K562 (cell line): ENCODE measurements around the gene TCF25. TPM values are rescaled to one million over a fixed set of nuclear protein-coding genes. Genes with fewer than 3 reads are reported as not detected.
A peak's percentile ranks its signal among the peaks of the same experiment; 100 is the strongest.

Experiments
- ARID1B ChIP-seq: fragments of 450-650 bp; IDR thresholded peaks from 2 replicates; pipeline ENCODE4 v1.6.1; 2016; ENCODE audit warnings: antibody characterized with exemption, mild to moderate bottlenecking, inconsistent platforms
- ARID4B ChIP-seq: sonication (generic); formaldehyde crosslinking; IDR thresholded peaks from 2 replicates; pipeline ENCODE4 v1.8.0; 2022; ENCODE audit warnings: mild to moderate bottlenecking, missing genetic modification reagents
- HMG20A ChIP-seq: fragments of 450-650 bp; formaldehyde crosslinking; conservative IDR thresholded peaks from 2 replicates; pipeline ENCODE4 v1.4.0; 2020; ENCODE audit warnings: mild to moderate bottlenecking, mixed read lengths
- MAFK ChIP-seq: IDR thresholded peaks from 2 replicates; pipeline ENCODE4 v1.6.1; 2011; ENCODE audit warnings: low read length, improper control_type of control experiment
- MYNN ChIP-seq, 2 experiments: sonication (generic); formaldehyde crosslinking in 1 of 2; IDR thresholded peaks; 2 replicates each; pipeline versions ENCODE4 v1.5.0 to v1.6.1; 2016 to 2020; ENCODE audit warnings: antibody characterized with exemption in 1 of 2, missing genetic modification reagents in 1 of 2
- SMARCE1 ChIP-seq: fragments of 450-650 bp; IDR thresholded peaks from 2 replicates; pipeline ENCODE4 v1.7.1; 2016; ENCODE audit warnings: mild to moderate bottlenecking
- STAT5B ChIP-seq: fragments of 250-450 bp; sonication (Bioruptor Pico); IDR thresholded peaks from 2 replicates; pipeline ENCODE4 v1.8.0; 2021; ENCODE audit warnings: mild to moderate bottlenecking, inconsistent platforms
- TSHZ1 ChIP-seq: fragments of 250-450 bp; sonication (Bioruptor Pico); IDR thresholded peaks from 2 replicates; pipeline ENCODE4 v1.4.0; 2020; ENCODE audit warnings: mild to moderate bottlenecking, moderate library complexity
- USF1 ChIP-seq: sonication (generic); formaldehyde crosslinking; IDR thresholded peaks from 2 replicates; pipeline ENCODE4 v1.9.0; 2022; ENCODE audit warnings: mild to moderate bottlenecking, missing genetic modification reagents
- ZNF121 ChIP-seq: sonication (generic); formaldehyde crosslinking; conservative IDR thresholded peaks from 2 replicates; pipeline ENCODE4 v1.8.0; 2022; ENCODE audit warnings: missing genetic modification reagents
- ZNF639 ChIP-seq, 2 experiments: fragments of 200-800 bp in 1 of 2; sonication (Bioruptor generic) in 1 of 2; sonication (generic) in 1 of 2; formaldehyde crosslinking in 1 of 2; IDR thresholded peaks in 1 of 2; conservative IDR thresholded peaks in 1 of 2; 2 replicates each; pipeline versions ENCODE4 v1.5.0 to v1.6.1; 2016 to 2020; ENCODE audit warnings: missing compliant biosample characterization in 1 of 2, missing genetic modification characterization in 1 of 2, missing genetic modification reagents in 1 of 2
- polyA plus RNA-seq, 8 experiments: library from polyadenylated mRNA; depleted of rRNA in 4 of 8; stranded (reverse) in 5 of 8; unstranded in 3 of 8; fragments of >200 nt; fragmentation: Nextera tagmentation in 2 of 8; fragmentation: Illumina TruSeq in 1 of 8; extraction: Ambion mirVana in 2 of 8; extraction: Trizol in 1 of 8; gene quantifications; 2 replicates each; pipeline versions ENCODE4 v1.2.1 to v1.2.3, GENCODE V29; 2011 to 2014; ENCODE audit warnings: inconsistent platforms in 1 of 8, missing spikeins in 1 of 8
- total RNA-seq, 7 experiments: library from RNA; depleted of rRNA in 6 of 7; stranded (reverse); fragments of >200 nt in 6 of 7; fragmentation: Illumina TruSeq in 2 of 7; extraction: Trizol in 2 of 7; gene quantifications; 2 replicates each; pipeline versions ENCODE4 v1.2.1 to v1.2.3, GENCODE V29; 2011 to 2021; ENCODE audit warnings: low replicate concordance in 1 of 7
- TF ChIP-seq, protein P1 (sequence below): IDR thresholded peaks from 2 replicates; pipeline ENCODE4 v1.6.1; 2011; ENCODE audit warnings: borderline replicate concordance, low read depth, mild to moderate bottlenecking, moderate library complexity, low read length; ENCODE audit not compliant: insufficient read depth, poor library complexity, severe bottlenecking

TCF25 gene
- total and polyA plus RNA-seq, 9 of the 15 experiments (the other 6 are each of a cell fraction or from before 2014, with no cell fraction given): 9.0 to 154 (median 83.8) TPM

GRCh38 chr16:89909777-89910716 lies 36.7 kb downstream of the TCF25 start (continued):
- TF ChIP-seq ZNF639 (CRISPR knock-in tag; conservative IDR thresholded peaks at IDR 0.05 in 1 of 2, IDR thresholded peaks at IDR 0.05 in 1 of 2): no peak
- no peak for TF ChIP-seq TSHZ1 (CRISPR knock-in tag)
- no peak for TF ChIP-seq MAFK
- TF ChIP-seq ZNF121 (CRISPR knock-in tag): no peak
- TF ChIP-seq ARID1B: no peak; the same call in 1 of the 2 replicates
- TF ChIP-seq, protein P1, sequence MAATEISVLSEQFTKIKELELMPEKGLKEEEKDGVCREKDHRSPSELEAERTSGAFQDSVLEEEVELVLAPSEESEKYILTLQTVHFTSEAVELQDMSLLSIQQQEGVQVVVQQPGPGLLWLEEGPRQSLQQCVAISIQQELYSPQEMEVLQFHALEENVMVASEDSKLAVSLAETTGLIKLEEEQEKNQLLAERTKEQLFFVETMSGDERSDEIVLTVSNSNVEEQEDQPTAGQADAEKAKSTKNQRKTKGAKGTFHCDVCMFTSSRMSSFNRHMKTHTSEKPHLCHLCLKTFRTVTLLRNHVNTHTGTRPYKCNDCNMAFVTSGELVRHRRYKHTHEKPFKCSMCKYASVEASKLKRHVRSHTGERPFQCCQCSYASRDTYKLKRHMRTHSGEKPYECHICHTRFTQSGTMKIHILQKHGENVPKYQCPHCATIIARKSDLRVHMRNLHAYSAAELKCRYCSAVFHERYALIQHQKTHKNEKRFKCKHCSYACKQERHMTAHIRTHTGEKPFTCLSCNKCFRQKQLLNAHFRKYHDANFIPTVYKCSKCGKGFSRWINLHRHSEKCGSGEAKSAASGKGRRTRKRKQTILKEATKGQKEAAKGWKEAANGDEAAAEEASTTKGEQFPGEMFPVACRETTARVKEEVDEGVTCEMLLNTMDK: peak; percentile 97
- TF ChIP-seq STAT5B (CRISPR knock-in tag): no peak
- TF ChIP-seq USF1 (CRISPR knock-in tag): 0 out of 2 replicates have a peak, but pooled peaks have one; percentile 19
- 0 out of 2 replicates have a peak, but pooled peaks have one; percentile 28 for TF ChIP-seq ARID4B
- TF ChIP-seq MYNN (IDR thresholded peaks at IDR 0.05): peak; percentile 63; the same call in 1 of the 2 replicates
- no peak for TF ChIP-seq MYNN (CRISPR knock-in tag; IDR thresholded peaks at IDR 0.05)
- no peak for TF ChIP-seq HMG20A (CRISPR knock-in tag)
- no peak for TF ChIP-seq SMARCE1
